ENCODE results near the gene RFX3. TPM values are rescaled to one million over a fixed set of nuclear protein-coding genes. Genes with fewer than 3 reads are reported as not detected.

Gene RFX3
- total RNA-seq, 1 experiment from 2014 or later, result 5.7 TPM

- no peaks in the 10 kb centered on the region for H3K27me3 ChIP-seq (ENCODE audit: control insufficient read depth, insufficient read depth, low read length)
- in situ Hi-C loops (cut with HindIII; ENCODE audit: low pct_unique_long_range_greater_than_20kb, low sequenced_read_pairs), result no loop called here
- ATAC-seq (no peak), DNase-seq (ENCODE audit: low read depth, low spot score) (no peak)
- peak overlapping the region; percentile 65; the same call in 1 of the 2 replicates for H3K27ac ChIP-seq (ENCODE audit: low read length)
- ChIA-PET POLR2A (no interaction called here), CTCF (no interaction called here)
- H3K4me1 ChIP-seq (ENCODE audit: control insufficient read depth, insufficient read depth, low read length), result peaks cover 4% of the 10 kb centered on the region; the same call in 1 of the 2 replicates
- TF ChIP-seq POLR2AphosphoS5 (IDR thresholded peaks at IDR 0.05; ENCODE audit: low read depth, low read length), result no peak
- no peak for TF ChIP-seq SIN3A (IDR thresholded peaks at IDR 0.05; ENCODE audit: borderline replicate concordance, insufficient read depth, low read depth, low read length)
- TF ChIP-seq, protein P1, sequence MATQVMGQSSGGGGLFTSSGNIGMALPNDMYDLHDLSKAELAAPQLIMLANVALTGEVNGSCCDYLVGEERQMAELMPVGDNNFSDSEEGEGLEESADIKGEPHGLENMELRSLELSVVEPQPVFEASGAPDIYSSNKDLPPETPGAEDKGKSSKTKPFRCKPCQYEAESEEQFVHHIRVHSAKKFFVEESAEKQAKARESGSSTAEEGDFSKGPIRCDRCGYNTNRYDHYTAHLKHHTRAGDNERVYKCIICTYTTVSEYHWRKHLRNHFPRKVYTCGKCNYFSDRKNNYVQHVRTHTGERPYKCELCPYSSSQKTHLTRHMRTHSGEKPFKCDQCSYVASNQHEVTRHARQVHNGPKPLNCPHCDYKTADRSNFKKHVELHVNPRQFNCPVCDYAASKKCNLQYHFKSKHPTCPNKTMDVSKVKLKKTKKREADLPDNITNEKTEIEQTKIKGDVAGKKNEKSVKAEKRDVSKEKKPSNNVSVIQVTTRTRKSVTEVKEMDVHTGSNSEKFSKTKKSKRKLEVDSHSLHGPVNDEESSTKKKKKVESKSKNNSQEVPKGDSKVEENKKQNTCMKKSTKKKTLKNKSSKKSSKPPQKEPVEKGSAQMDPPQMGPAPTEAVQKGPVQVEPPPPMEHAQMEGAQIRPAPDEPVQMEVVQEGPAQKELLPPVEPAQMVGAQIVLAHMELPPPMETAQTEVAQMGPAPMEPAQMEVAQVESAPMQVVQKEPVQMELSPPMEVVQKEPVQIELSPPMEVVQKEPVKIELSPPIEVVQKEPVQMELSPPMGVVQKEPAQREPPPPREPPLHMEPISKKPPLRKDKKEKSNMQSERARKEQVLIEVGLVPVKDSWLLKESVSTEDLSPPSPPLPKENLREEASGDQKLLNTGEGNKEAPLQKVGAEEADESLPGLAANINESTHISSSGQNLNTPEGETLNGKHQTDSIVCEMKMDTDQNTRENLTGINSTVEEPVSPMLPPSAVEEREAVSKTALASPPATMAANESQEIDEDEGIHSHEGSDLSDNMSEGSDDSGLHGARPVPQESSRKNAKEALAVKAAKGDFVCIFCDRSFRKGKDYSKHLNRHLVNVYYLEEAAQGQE (IDR thresholded peaks at IDR 0.05; ENCODE audit: insufficient read depth in 1 of 2, low read depth in 2 of 2, low read length in 1 of 2), result no peak
- TF ChIP-seq, protein P2, sequence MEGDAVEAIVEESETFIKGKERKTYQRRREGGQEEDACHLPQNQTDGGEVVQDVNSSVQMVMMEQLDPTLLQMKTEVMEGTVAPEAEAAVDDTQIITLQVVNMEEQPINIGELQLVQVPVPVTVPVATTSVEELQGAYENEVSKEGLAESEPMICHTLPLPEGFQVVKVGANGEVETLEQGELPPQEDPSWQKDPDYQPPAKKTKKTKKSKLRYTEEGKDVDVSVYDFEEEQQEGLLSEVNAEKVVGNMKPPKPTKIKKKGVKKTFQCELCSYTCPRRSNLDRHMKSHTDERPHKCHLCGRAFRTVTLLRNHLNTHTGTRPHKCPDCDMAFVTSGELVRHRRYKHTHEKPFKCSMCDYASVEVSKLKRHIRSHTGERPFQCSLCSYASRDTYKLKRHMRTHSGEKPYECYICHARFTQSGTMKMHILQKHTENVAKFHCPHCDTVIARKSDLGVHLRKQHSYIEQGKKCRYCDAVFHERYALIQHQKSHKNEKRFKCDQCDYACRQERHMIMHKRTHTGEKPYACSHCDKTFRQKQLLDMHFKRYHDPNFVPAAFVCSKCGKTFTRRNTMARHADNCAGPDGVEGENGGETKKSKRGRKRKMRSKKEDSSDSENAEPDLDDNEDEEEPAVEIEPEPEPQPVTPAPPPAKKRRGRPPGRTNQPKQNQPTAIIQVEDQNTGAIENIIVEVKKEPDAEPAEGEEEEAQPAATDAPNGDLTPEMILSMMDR (IDR thresholded peaks at IDR 0.05), result no peak
- TF ChIP-seq TCF7L2 (IDR thresholded peaks at IDR 0.05; ENCODE audit: low read depth, low read length), result no peak
- H3K36me3 ChIP-seq (ENCODE audit: control insufficient read depth, insufficient read depth, low read length), result no peaks in the 10 kb centered on the region
- intact Hi-C loops (cut with micrococcal nuclease; ENCODE audit: unreplicated experiment), result no loop called here
- no peak overlapping the region for H3K4me3 ChIP-seq (ENCODE audit: low read depth in 2 of 2, low read length in 2 of 2)
- no TSS peak for BruUV-seq (replicated peaks)
- no peaks in the 10 kb centered on the region for H3K9me3 ChIP-seq (ENCODE audit: control insufficient read depth, insufficient read depth, low read depth, low read length)
Observed at GRCh38 chr9:3507395-3508077, 18.3 kb downstream of the RFX3 start.

DNA sequence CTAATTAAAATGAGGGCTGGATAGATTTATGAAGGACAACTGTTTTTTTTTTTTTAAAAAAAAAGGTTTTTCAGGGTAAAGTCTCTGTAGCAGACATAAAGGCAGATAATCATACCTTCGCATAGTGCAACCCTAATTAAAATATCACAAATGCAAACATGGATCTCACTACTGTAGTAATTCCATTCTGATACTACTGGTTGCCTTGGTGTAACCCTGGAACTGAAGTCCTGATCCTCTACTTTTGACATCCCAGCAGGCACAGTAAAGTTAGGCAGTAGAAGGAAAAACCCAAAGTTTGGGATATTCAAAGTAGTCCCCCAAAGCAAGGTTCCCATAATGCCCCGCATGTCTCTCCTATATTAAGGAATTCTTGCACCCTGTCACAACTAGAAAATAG is 19.6 kb downstream of the RFX3 start:
- no TSS peak for BruUV-seq (replicated peaks)
- TF ChIP-seq SIN3A (IDR thresholded peaks at IDR 0.05; ENCODE audit: borderline replicate concordance, insufficient read depth, low read depth, low read length), result no peak
- Histone ChIP-seq H3K9me3 (ENCODE audit: control insufficient read depth, insufficient read depth, low read depth, low read length) (no peaks in the 10 kb centered on the region), H3K36me3 (ENCODE audit: control insufficient read depth, insufficient read depth, low read length) (no peaks in the 10 kb centered on the region), H3K27me3 (ENCODE audit: control insufficient read depth, insufficient read depth, low read length) (no peaks in the 10 kb centered on the region), H3K4me1 (ENCODE audit: control insufficient read depth, insufficient read depth, low read length) (peaks cover 4% of the 10 kb centered on the region; the same call in 1 of the 2 replicates), H3K27ac (ENCODE audit: low read length) (no peak overlapping the region), H3K4me3 (ENCODE audit: low read depth in 2 of 2, low read length in 2 of 2) (no peak overlapping the region)
- DNase-seq (ENCODE audit: low read depth, low spot score), result no peak
- ChIA-PET POLR2A (no interaction called here), CTCF (no interaction called here)
- ATAC-seq, result no peak
- in situ Hi-C loops (cut with HindIII; ENCODE audit: low pct_unique_long_range_greater_than_20kb, low sequenced_read_pairs), result no loop called here
- intact Hi-C loops (cut with micrococcal nuclease; ENCODE audit: unreplicated experiment), result no loop called here

All from Panc1 (cell line).